NCI-H526 treated with DMSO at 0.1 percent for 48 hours (cell line): ENCODE measurements around the gene TRAF3IP1.

Experiments used
- DNase-seq: peaks from one replicate; lab custom pipeline; 2025; lab: John Stamatoyannopoulos, UW

The TRAF3IP1 gene

DNA sequence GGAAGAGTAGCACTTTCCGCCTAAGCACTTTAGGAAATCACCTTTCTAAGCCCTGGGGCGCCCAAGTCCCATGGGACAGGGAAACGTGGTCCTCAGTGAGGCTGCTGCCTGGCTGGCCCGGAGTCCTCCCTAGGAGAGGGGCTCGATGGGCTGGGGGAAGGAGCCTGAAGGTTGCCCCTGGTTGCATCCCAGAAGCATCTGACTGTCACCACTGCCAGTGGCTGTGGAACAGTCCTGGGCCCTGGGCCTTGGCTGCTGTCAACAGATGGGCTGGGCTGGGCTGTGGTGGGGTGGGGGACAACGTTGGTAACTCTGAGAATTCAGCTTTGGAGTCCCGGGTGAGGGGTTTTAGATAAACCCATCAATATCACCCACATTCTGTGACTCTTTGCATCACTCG is 128.9 kb downstream of the TRAF3IP1 start:
- DNase-seq, result no peak

- DNase-seq, result no peak
These were observed 129.6 kb downstream of the TRAF3IP1 start for GRCh38 chr2:238449909-238450417.

GRCh38 chr2:238450440-238450861 is 130.1 kb downstream of the TRAF3IP1 start:
- DNase-seq, result no peak
